Left lung (tissue), 10 donors: ENCODE measurements around the gene RNU2-63P. TPM values are rescaled to one million over a fixed set of nuclear protein-coding genes. Genes with fewer than 3 reads are reported as not detected.
A peak's percentile ranks its signal among the peaks of the same experiment; 100 is the strongest.
"Not testable (repeated sequence)": the region's sequence is repeated elsewhere in the genome, so short reads cannot be mapped to it uniquely, and the experiment has no call there.

ENCODE experiments used
- ATAC-seq: fragments of 200-7000 bp; cut with Tn5 transposase; one replicate; pipeline ENCODE4 v1.9.1; 2020; ENCODE audit warnings: moderate library complexity
- DNase-seq, 4 donors: peaks; one replicate each; pipeline ENCODE4 v3.0.0-alpha.2; 2013 to 2020
- H3K27ac ChIP-seq, 2 donors: fragments of 200-600 bp; sonication (generic) in 1 of 2; one replicate each; pipeline versions ENCODE4 v1.5.0 to v1.8.0; 2020 to 2021
- H3K27me3 ChIP-seq, 2 donors: fragments of 200-600 bp; sonication (generic) in 1 of 2; one replicate each; pipeline versions ENCODE4 v1.5.0 to v1.8.0; 2020 to 2021
- H3K36me3 ChIP-seq, 2 donors: fragments of 200-600 bp; sonication (generic) in 1 of 2; one replicate each; pipeline versions ENCODE4 v1.5.0 to v1.8.0; 2020 to 2021
- H3K4me1 ChIP-seq, 2 donors: fragments of 200-600 bp; one replicate each; pipeline ENCODE4 v1.8.0; 2021
- H3K4me3 ChIP-seq, 2 donors: fragments of 200-600 bp; sonication (generic) in 1 of 2; one replicate each; pipeline versions ENCODE4 v1.5.0 to v1.8.0; 2020 to 2021; ENCODE audit warnings: mild to moderate bottlenecking in 1 of 2
- H3K9me3 ChIP-seq, 2 donors: fragments of 200-600 bp; sonication (generic) in 1 of 2; one replicate each; pipeline versions ENCODE4 v1.5.0 to v1.8.0; 2020 to 2021
- intact Hi-C, 2 donors: fragments of 100-400 bp; cut with DNase I; formaldehyde crosslinking; loops; one replicate each; pipeline versions ENCODE4 v1.11.2 to v1.14.2; 2022
- polyA plus RNA-seq, 6 donors: library from polyadenylated mRNA; unstranded; fragments of 120-200 nt; gene quantifications; one replicate each; pipeline ENCODE4 v1.2.1, GENCODE V29; 2013; ENCODE audit not compliant: insufficient read length in 6 of 6
- total RNA-seq, 2 donors: library from RNA; stranded (reverse); fragmentation: NEBNext Ultra II Directional; extraction: Animal tissue kit (Norgen Biotek cat#: 25700); gene quantifications; one replicate each; pipeline ENCODE4 v1.2.1, GENCODE V29; 2021
- TF ChIP-seq, protein P1 (sequence below), 2 donors: fragments of 200-600 bp; sonication (generic) in 1 of 2; IDR thresholded peaks; one replicate each; pipeline versions ENCODE4 v1.5.0 to v1.8.0; 2021; ENCODE audit warnings: antibody characterized with exemption in 2 of 2
- donor health status: DM: no; HTN: yes; CAD: no.
- donor health status: DM: no; HTN: no; CAD: no.

RNU2-63P gene
- total and polyA plus RNA-seq, 8 donors: 1.1 to 1.7 TPM; not detected in 6

DNA sequence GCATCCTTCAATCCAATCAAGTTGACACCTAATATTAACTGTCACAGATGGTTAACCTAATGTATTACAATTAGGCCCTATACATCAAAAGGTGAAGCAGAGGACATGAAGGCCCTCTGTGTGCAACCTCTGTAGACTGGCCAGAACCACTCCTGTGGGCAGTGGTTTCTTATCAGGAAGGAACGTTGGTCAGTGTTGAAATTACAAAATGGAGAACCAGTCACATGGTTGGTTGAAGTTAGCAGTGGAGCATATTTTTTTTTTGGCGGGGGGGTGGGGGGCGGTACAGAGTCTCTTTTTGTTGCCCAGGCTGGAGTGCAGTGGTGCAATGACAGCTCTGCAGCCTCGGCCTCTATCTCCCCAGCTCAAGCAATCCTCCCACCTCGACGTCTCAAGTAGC, 19.8 kb downstream of the RNU2-63P start:
- ATAC-seq (no peak), DNase-seq (no peak)
- intact Hi-C loops: no loop called here
- Histone ChIP-seq H3K27me3 (no peaks in the 10 kb centered on the region), H3K4me1 (no peaks in the 10 kb centered on the region), H3K9me3 (no peaks in the 10 kb centered on the region), H3K4me3 (no peak overlapping the region), H3K36me3 (no peaks in the 10 kb centered on the region), H3K27ac (peak overlapping the region in 1 of 2 donors; percentile 69)
- TF ChIP-seq, protein P1, sequence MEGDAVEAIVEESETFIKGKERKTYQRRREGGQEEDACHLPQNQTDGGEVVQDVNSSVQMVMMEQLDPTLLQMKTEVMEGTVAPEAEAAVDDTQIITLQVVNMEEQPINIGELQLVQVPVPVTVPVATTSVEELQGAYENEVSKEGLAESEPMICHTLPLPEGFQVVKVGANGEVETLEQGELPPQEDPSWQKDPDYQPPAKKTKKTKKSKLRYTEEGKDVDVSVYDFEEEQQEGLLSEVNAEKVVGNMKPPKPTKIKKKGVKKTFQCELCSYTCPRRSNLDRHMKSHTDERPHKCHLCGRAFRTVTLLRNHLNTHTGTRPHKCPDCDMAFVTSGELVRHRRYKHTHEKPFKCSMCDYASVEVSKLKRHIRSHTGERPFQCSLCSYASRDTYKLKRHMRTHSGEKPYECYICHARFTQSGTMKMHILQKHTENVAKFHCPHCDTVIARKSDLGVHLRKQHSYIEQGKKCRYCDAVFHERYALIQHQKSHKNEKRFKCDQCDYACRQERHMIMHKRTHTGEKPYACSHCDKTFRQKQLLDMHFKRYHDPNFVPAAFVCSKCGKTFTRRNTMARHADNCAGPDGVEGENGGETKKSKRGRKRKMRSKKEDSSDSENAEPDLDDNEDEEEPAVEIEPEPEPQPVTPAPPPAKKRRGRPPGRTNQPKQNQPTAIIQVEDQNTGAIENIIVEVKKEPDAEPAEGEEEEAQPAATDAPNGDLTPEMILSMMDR (IDR thresholded peaks at IDR 0.05): no peak

DNA sequence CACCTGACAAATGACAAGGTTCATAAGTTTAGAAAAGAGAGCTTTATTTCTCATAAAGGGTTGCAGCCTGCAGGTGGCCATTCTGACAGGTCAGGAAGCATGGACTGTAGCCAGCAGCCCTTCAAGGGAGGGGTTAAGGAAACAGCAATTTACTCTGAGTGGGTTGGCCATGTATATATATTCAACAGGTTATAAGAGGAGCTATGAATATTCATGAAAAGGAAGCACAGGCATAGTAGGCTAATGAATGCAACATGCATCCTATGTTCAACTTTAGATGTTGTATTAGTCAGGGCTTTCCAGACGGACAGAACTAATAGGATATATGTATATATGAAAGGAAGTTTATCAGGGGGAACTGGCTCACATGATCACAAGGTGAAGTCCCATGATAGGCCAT, 20.6 kb downstream of the RNU2-63P start:
- H3K4me1 ChIP-seq: no peaks in the 10 kb centered on the region
- no peaks in the 10 kb centered on the region for H3K27me3 ChIP-seq
- DNase-seq: no peak
- H3K27ac ChIP-seq: peak overlapping the region in 1 of 2 donors; percentile 69
- H3K36me3 ChIP-seq: no peaks in the 10 kb centered on the region
- intact Hi-C loops: no loop called here
- no peak for ATAC-seq
- TF ChIP-seq, protein P1 (IDR thresholded peaks at IDR 0.05): no peak
- no peaks in the 10 kb centered on the region for H3K9me3 ChIP-seq
- no peak overlapping the region for H3K4me3 ChIP-seq

DNA sequence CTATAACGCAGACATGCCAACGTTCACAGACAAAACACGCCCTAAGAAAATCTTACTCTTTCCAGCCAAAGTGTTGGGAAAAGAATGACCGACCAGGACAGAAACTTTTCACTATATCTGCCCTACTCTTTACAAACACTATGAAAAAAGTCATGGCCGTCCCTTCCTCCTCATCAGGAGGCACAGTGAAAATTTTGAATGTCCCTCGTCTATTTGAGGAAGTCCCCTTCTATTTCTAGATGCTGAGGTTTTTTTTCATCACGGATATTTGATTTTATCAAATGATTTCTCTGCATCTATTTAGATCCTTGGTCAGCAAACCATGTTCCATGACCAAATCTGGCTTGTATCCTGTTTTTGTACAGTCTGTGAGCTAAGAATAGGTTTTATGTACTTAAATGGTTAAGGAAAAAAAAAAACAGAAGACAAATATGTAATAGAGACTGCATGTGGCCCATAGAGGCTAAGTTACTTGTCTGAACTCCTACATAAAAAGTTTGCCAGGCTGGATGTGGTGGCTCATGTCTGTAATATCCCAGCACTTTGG, 22.0 kb downstream of the RNU2-63P start:
- H3K9me3 ChIP-seq, H3K27ac ChIP-seq, intact Hi-C loops, H3K4me1 ChIP-seq, H3K36me3 ChIP-seq, DNase-seq, H3K4me3 ChIP-seq, H3K27me3 ChIP-seq, ATAC-seq: not testable (repeated sequence)

DNA sequence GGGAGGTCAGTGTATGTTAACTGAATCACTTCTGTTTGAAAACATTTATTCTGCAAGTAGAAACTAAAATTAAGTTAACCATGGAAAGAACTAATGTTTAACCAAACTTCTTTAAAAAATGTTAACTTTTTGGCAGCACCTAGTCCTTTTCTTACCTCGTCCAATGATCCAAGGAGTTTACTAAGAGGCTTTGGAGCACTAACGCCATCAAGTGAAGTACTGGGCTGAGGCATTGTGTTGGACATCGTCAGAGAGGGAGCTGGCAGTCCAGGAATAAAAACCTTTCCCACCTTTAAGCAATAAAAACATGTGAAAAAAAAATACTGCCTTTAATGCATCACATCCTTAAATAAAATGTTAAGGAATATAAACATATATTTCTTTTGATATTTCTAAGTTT, 23.8 kb downstream of the RNU2-63P start:
- H3K27ac ChIP-seq, H3K9me3 ChIP-seq, ATAC-seq, DNase-seq, H3K36me3 ChIP-seq, H3K4me1 ChIP-seq, intact Hi-C loops, H3K4me3 ChIP-seq, H3K27me3 ChIP-seq: not testable (repeated sequence)

DNA sequence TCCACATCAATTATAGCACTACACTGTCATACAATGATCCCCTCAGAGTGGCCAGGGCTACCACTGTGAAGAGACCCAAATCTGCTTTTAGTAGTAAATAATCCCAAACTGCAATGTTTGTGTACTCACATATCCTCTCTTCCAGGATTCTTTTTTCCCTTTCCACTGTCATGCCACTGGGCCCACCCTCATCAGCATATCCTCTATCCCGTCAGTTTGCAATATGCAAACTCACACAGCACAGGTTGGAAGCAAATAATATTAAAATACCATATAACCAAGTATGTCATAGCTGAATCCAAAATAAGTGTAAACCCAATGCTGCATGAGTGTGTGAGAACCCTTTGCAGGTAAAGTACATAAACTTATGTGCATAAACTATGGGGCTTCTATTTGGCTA, 28.9 kb downstream of the RNU2-63P start:
- DNase-seq, intact Hi-C loops: not testable (repeated sequence)

DNA sequence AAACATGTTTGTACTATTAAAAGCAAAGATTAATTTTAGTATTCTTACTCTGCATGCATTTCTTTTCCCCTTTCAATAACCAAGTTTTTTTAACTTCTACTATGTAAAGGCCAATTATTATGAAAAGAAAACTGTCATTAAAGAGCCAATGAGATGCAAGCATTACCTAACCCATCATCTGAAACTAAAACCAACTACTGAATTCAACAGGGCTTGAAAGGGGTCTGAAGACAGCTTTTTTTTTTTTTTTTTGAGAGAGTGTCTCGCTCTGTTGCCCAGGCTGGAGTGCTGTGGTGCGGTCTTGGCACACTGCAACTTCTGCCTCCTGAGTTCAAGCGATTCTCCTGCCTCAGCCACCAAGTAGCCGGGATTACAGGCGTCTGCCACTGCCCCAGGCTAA, 30.4 kb downstream of the RNU2-63P start:
- H3K4me3 ChIP-seq, H3K36me3 ChIP-seq, ATAC-seq, DNase-seq, H3K4me1 ChIP-seq, H3K27ac ChIP-seq, H3K9me3 ChIP-seq, H3K27me3 ChIP-seq, intact Hi-C loops: not testable (repeated sequence)

More for the DNA sequence above, 28.9 kb downstream of the RNU2-63P start:
- not testable (repeated sequence) for ATAC-seq, H3K4me3 ChIP-seq, H3K4me1 ChIP-seq, H3K27ac ChIP-seq, H3K9me3 ChIP-seq, H3K36me3 ChIP-seq, H3K27me3 ChIP-seq

DNA sequence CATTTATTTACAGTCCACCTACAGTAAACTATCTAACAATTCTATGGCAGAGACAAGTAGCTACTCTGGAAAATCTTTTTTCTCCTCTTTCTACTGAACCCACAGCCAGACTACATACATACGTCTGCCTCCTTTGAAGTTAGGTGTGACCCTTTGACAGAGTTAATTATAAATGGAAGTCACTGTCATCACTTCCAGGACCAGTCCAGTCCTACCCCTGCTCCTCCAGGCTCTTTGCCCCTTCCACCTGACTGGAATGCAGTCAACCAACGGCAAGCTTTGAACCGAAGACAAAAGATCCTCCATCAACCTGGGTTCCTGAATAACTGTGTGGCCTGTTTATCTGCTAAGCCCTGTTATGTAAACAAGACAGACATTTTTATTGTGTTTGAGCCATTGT, 35.2 kb downstream of the RNU2-63P start:
- H3K36me3 ChIP-seq, H3K9me3 ChIP-seq, H3K27me3 ChIP-seq, H3K4me1 ChIP-seq, ATAC-seq, intact Hi-C loops, H3K4me3 ChIP-seq, H3K27ac ChIP-seq, DNase-seq: not testable (repeated sequence)

DNA sequence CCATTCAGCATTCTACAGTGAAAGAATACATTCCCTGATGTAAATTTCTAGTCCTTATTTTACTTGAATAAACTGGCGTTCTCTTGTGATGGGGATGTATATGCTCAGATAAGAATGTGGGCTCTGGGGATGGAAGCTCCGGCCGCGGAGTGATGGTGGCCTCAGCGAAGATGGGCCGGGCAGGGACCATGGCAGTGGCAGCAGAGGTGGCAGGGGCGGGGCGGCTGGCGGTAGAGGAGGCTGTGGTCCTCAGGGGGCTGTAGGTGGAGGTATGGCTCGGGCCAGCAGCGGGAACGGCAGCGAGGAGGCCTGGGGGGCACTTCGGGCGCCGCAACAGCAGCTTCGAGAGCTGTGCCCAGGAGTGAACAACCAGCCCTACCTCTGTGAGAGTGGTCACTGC, 44.0 kb downstream of the RNU2-63P start:
- H3K27me3 ChIP-seq, H3K4me3 ChIP-seq, H3K4me1 ChIP-seq, H3K36me3 ChIP-seq, intact Hi-C loops, H3K27ac ChIP-seq, H3K9me3 ChIP-seq, DNase-seq, ATAC-seq: not testable (repeated sequence)

Other genes starting within 250 kb of the RNU2-63P start
- gene RGPD2, start 190.8 kb downstream of the RNU2-63P start, total RNA-seq: 10 to 100 TPM in 1 of 2 donors, under 1 TPM in 1; 0.64 to 11.3 TPM
- gene RGPD2, start 190.8 kb downstream of the RNU2-63P start, polyA plus RNA-seq: 1 to 10 TPM in 5 of 6 donors, under 1 TPM in 1; 0.77 to 9.6 (median 3.8) TPM
- 10 to 100 TPM; 19.7 to 22.1 TPM for gene KRCC1, start 39.2 kb upstream of the RNU2-63P start, total RNA-seq
- 10 to 100 TPM; 47.1 to 52.9 (median 50.8) TPM for gene KRCC1, start 39.2 kb upstream of the RNU2-63P start, polyA plus RNA-seq
- gene SMYD1, start 51.3 kb upstream of the RNU2-63P start, total RNA-seq: under 1 TPM; 0.05 to 0.06 TPM
- gene SMYD1, start 51.3 kb upstream of the RNU2-63P start, polyA plus RNA-seq: under 1 TPM in 1 of 6 donors, not detected in 5; 0.20 TPM
- not detected for gene FABP1, start 111.5 kb upstream of the RNU2-63P start, total RNA-seq
- gene FABP1, start 111.5 kb upstream of the RNU2-63P start, polyA plus RNA-seq: 1 to 10 TPM in 2 of 6 donors, under 1 TPM in 1, not detected in 3; 0.13 to 2.5 (median 1.4) TPM
- 10 to 100 TPM; 14.1 to 17.1 TPM for gene THNSL2, start 153.8 kb upstream of the RNU2-63P start, total RNA-seq
- 10 to 100 TPM; 20.5 to 49.1 (median 26.0) TPM for gene THNSL2, start 153.8 kb upstream of the RNU2-63P start, polyA plus RNA-seq